Adrenal gland (tissue), 12 donors: ENCODE data around the gene GNAT1. TPM values are rescaled to one million over a fixed set of nuclear protein-coding genes. Genes with fewer than 3 reads are reported as not detected.

Experiments
- DNase-seq, 7 donors: peaks; one replicate each; pipeline ENCODE4 v3.0.0-alpha.2; 2019 to 2020
- H3K27ac ChIP-seq, 5 donors: fragments of 200-600 bp; sonication (generic) in 4 of 5; 1 replicate in 3 of 5; 2 replicates in 2 of 5; pipeline versions ENCODE4 v1.5.1 to v1.8.0; 2016 to 2020; ENCODE audit warnings: mild to moderate bottlenecking in 1 of 5
- H3K27me3 ChIP-seq: fragments of 200-600 bp; 2 replicates; pipeline ENCODE4 v1.8.0; 2021
- H3K36me3 ChIP-seq, 2 donors: fragments of 200-600 bp; replicated peaks in 1 of 2; 1 replicate in 1 of 2; 2 replicates in 1 of 2; pipeline versions ENCODE4 v1.5.1 to v1.8.0; 2018 to 2022
- H3K4me1 ChIP-seq, 2 donors: fragments of 200-600 bp; replicated peaks in 1 of 2; 1 replicate in 1 of 2; 2 replicates in 1 of 2; pipeline versions ENCODE4 v1.5.1 to v1.8.0; 2018 to 2021
- H3K4me3 ChIP-seq, 4 donors: fragments of 200-600 bp; sonication (generic) in 3 of 4; one replicate each; pipeline ENCODE4 v1.5.1; 2016 to 2018
- H3K9me3 ChIP-seq, 3 donors: fragments of 200-600 bp; sonication (generic) in 1 of 3; replicated peaks in 1 of 3; 1 replicate in 2 of 3; 2 replicates in 1 of 3; pipeline versions ENCODE4 v1.5.1 to v1.8.0; 2016 to 2021
- CTCF ChIP-seq, 6 experiments: fragments of 450-650 bp in 4 of 6; fragments of 200-600 bp in 2 of 6; sonication (generic) in 1 of 6; IDR thresholded peaks; 1 replicate in 5 of 6; 2 replicates in 1 of 6; pipeline versions ENCODE4 v1.5.1 to v1.8.0; 2016 to 2021; ENCODE audit warnings: antibody characterized with exemption in 6 of 6, mild to moderate bottlenecking in 2 of 6, moderate library complexity in 1 of 6
- POLR2A ChIP-seq, 2 donors: fragments of 450-650 bp; IDR thresholded peaks; one replicate each; pipeline ENCODE4 v1.6.1; 2017; ENCODE audit warnings: antibody characterized with exemption in 2 of 2, mild to moderate bottlenecking in 2 of 2, moderate library complexity in 1 of 2
- WGBS, 4 donors: extraction: QIAGEN DNeasy Blood & Tissue Kit in 2 of 4; methylation state at CpG; one replicate each; pipeline versions ENCODE4 v1.1.5 to v1.1.7; 2013 to 2017; 5-methylcytosine and 5-hydroxymethylcytosine counted together
- intact Hi-C, 2 donors: fragments of 100-400 bp; cut with DNase I; formaldehyde crosslinking; loops; one replicate each; pipeline versions ENCODE4 v1.14.1 to v1.15.0; 2022 to 2023
- polyA plus RNA-seq, 3 donors: library from polyadenylated mRNA; stranded (reverse); fragments of 200-250 nt in 2 of 3; fragments of 350-450 nt in 1 of 3; fragmentation: Illumina TruSeq in 1 of 3; extraction: RNeasy Lipid Tissue Mini Kit (QIAGEN cat#74804) in 1 of 3; gene quantifications; one replicate each; pipeline ENCODE4 v1.2.3, GENCODE V29; 2013 to 2014
- total RNA-seq, 9 donors: library from RNA; depleted of rRNA in 4 of 9; stranded (reverse); fragments of >200 nt in 4 of 9; fragments of 120-200 nt in 1 of 9; fragmentation: NEBNext Ultra II Directional in 1 of 9; extraction: Animal tissue kit (Norgen Biotek cat#: 25700) in 1 of 9; gene quantifications; one replicate each; pipeline versions ENCODE4 v1.1.0 to v1.2.4, GENCODE V29; 2013 to 2023
- donor health status: healthy with polysubstance abuse.
- donor health status: Bipolar disorder and iron deficiency.
- donor health status: DM: yes; HTN: yes; CAD: no.
- donor health status: DM: no; HTN: no; CAD: no.
- donor health status: DM: no; HTN: no; CAD: no.
- donor health status: DM: yes; HTN: yes; CAD: no.

Gene GNAT1
- total and polyA plus RNA-seq, 12 donors: not detected

- H3K36me3 ChIP-seq: no peaks in the 10 kb centered on the region
- H3K4me3 ChIP-seq: no peak overlapping the region
- intact Hi-C loops: no loop called here
- 39 to 44% (median 40%) methylated on average over 1 of the region's 1 CpG; no CpG with 5 or more reads in 1 of the 4 donors for WGBS, 4 donors
- peak overlapping the region in 1 of 5 donors; percentile 67 for H3K27ac ChIP-seq
- H3K9me3 ChIP-seq: no peaks in the 10 kb centered on the region
- peaks cover 14 to 19% of the 10 kb centered on the region in 2 donors for H3K4me1 ChIP-seq
- no peaks in the 10 kb centered on the region for H3K27me3 ChIP-seq
- TF ChIP-seq CTCF (IDR thresholded peaks at IDR 0.05) (no peak), POLR2A (IDR thresholded peaks at IDR 0.05) (no peak)
- DNase-seq: no peak
Observed at GRCh38 chr3:50164481-50164880, 26.9 kb upstream of the GNAT1 start.

DNA sequence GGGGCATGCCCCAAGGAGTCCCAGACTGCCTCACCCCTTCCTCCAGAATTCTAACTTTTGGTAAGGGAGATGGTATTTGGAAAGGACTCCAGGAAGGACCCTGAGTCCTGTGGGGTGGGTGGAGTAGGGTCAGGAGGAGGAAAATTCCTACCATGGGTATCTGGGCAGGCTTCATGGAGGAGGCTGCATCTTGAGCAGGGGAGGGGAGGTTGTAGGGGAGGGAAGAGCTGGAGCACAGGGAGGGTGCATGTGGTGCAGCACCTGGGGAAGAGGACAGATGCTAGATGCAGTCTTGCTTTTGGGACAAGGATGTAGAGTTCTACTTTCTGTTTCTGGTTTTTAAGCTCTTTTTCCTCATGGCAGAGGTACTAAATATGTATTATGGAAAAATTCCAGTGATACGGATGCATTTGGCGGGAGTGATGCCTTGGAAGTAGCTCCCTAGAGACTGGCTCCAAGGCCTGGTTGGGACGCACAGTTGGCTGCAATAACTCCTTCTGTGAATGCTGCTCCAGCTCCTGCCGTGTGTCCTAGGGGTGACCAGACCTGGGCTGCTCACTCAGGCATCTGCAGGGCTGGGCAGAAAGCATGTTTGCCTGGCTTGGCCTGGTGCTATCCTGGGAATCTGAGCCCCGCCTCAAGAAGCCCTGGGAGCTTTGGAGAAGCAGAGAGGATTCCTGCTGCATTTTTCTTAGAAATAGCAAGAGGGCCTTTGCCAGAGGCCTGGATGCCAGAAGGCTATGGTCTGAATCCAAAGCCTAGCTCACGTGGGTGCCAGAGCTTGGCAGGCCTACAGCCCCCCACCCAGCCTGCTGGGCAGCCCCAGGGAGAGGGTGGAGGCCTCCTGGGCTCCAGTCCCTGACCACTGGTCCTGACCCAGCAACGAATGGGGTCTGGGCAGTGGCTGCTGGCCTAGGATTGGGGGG, 26.2 kb upstream of the GNAT1 start:
- Histone ChIP-seq H3K36me3 (no peaks in the 10 kb centered on the region), H3K9me3 (no peaks in the 10 kb centered on the region), H3K27me3 (no peaks in the 10 kb centered on the region), H3K27ac (peak overlapping the region in 2 of 5 donors; percentile 44 to 67), H3K4me3 (no peak overlapping the region), H3K4me1 (peaks cover 14 to 19% of the 10 kb centered on the region in 2 donors)
- intact Hi-C loops: no loop called here
- no peak for TF ChIP-seq CTCF (IDR thresholded peaks at IDR 0.05)
- TF ChIP-seq POLR2A (IDR thresholded peaks at IDR 0.05): no peak
- WGBS, 4 donors: 53 to 71% (median 62%) methylated on average over 5 to 7 of the region's 7 CpGs
- no peak for DNase-seq

- H3K36me3 ChIP-seq: no peaks in the 10 kb centered on the region
- no peak for TF ChIP-seq CTCF (IDR thresholded peaks at IDR 0.05)
- no peak for TF ChIP-seq POLR2A (IDR thresholded peaks at IDR 0.05)
- peak overlapping the region in 2 of 5 donors; percentile 56 to 67 for H3K27ac ChIP-seq
- no peak for DNase-seq
- 37 to 62% (median 51%) methylated on average over 11 to 15 of the region's 15 CpGs for WGBS, 4 donors
- H3K4me3 ChIP-seq: no peak overlapping the region
- intact Hi-C loops: no loop called here
- peaks cover 14 to 19% of the 10 kb centered on the region in 2 donors for H3K4me1 ChIP-seq
- H3K27me3 ChIP-seq: no peaks in the 10 kb centered on the region
- H3K9me3 ChIP-seq: no peaks in the 10 kb centered on the region
Observed at GRCh38 chr3:50165910-50166538, 25.4 kb upstream of the GNAT1 start.

DNA sequence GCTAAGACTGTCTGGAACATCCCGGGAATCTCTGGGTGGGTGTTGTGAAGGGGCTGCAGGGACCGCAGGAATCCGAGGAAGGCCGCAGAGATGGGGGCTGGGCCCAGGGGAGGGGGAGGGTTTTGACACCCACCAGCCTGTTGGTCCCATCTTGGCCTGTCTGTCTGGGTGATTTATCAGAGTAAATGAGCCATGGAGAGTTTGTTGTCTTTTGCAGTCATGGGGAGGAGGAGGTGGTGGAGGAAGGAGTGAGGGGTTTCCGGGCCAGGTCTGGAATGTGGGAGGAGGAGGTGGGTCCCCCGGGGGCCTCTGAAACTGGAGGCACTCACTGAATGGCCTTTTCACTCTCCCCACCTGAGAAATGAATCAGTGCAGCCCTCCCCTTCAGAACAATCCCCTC, 24.8 kb upstream of the GNAT1 start:
- WGBS, 4 donors: 52 to 74% (median 71%) methylated on average over 5 to 6 of the region's 6 CpGs
- Histone ChIP-seq H3K27ac (peak overlapping the region in 2 of 5 donors; percentile 56 to 67), H3K36me3 (no peaks in the 10 kb centered on the region), H3K4me1 (peaks cover 14 to 19% of the 10 kb centered on the region in 2 donors), H3K4me3 (no peak overlapping the region), H3K27me3 (no peaks in the 10 kb centered on the region), H3K9me3 (no peaks in the 10 kb centered on the region)
- DNase-seq: no peak
- intact Hi-C loops: no loop called here
- TF ChIP-seq CTCF (IDR thresholded peaks at IDR 0.05) (no peak), POLR2A (IDR thresholded peaks at IDR 0.05) (no peak)
